ENCODE measurements around the gene ZNF714.

ZNF714 gene

DNA sequence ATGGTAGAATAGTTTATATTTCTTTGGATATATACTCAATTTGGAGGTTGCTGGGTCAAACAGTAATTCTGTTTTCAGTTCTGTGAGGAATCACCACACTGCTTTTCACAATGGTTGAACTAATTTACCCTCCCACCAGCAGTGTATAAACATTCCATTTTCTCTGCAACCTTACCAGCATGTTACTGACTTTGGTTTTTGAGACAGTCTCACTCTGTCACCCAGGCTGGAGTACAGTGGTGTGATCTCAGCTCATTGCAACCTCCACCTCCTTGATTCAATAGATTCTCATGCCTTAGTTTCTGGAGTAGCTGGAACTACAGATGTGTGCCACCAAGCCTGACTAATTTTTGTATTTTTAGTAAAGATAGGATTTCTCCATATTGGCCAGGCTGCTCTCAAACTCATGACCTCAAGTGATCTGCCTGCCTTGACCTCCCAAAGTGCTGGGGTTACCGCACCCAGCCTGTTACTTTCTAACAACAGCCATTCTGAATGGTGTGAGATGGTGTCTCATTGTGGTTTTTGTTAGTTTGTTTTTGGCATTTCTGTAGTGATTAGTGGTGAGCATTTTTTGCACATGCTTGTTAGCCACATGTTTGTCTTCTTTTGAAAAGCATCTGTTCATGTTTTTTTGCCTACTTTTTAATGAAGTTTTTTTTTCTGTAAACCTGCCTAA is 12.5 kb downstream of the ZNF714 start:
- TF ChIP-seq FOXP2 (optimal IDR thresholded peaks at IDR 0.05; ENCODE audit: borderline replicate concordance, extremely low read depth, extremely low read length, insufficient read depth) = no peak
- TF ChIP-seq, protein P1, sequence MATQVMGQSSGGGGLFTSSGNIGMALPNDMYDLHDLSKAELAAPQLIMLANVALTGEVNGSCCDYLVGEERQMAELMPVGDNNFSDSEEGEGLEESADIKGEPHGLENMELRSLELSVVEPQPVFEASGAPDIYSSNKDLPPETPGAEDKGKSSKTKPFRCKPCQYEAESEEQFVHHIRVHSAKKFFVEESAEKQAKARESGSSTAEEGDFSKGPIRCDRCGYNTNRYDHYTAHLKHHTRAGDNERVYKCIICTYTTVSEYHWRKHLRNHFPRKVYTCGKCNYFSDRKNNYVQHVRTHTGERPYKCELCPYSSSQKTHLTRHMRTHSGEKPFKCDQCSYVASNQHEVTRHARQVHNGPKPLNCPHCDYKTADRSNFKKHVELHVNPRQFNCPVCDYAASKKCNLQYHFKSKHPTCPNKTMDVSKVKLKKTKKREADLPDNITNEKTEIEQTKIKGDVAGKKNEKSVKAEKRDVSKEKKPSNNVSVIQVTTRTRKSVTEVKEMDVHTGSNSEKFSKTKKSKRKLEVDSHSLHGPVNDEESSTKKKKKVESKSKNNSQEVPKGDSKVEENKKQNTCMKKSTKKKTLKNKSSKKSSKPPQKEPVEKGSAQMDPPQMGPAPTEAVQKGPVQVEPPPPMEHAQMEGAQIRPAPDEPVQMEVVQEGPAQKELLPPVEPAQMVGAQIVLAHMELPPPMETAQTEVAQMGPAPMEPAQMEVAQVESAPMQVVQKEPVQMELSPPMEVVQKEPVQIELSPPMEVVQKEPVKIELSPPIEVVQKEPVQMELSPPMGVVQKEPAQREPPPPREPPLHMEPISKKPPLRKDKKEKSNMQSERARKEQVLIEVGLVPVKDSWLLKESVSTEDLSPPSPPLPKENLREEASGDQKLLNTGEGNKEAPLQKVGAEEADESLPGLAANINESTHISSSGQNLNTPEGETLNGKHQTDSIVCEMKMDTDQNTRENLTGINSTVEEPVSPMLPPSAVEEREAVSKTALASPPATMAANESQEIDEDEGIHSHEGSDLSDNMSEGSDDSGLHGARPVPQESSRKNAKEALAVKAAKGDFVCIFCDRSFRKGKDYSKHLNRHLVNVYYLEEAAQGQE (IDR thresholded peaks at IDR 0.05; ENCODE audit: insufficient read depth in 1 of 2, low read depth in 2 of 2, low read length in 2 of 2) = no peak
- TF ChIP-seq SIN3A (IDR thresholded peaks at IDR 0.05; ENCODE audit: borderline replicate concordance, insufficient read depth, low read length) = no peak
- TF ChIP-seq TAF1 (IDR thresholded peaks at IDR 0.05; ENCODE audit: borderline replicate concordance, insufficient read depth, low read length) = no peak
- no peak for TF ChIP-seq POLR2AphosphoS5 (IDR thresholded peaks at IDR 0.05; ENCODE audit: low read depth, low read length)

DNA sequence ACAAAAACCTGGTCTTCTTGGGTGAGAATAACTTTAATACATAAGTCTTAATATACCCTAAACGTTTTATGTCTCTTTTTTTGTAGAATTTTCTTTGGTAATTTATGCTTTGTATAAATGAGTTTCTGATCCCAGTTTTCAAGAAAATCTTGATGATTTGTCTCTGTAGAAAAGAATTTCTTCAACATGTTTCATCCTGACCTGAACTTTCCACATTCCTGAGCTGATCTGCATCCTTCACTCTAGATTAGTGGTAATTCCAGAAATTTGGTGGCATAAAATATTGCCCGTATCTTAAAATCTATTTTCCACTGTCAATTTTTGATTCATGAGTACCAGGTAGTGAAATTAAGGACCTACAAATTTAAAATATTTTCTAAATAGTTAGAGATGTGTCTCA is 16.3 kb downstream of the ZNF714 start:
- TF ChIP-seq POLR2AphosphoS5 (IDR thresholded peaks at IDR 0.05; ENCODE audit: low read depth, low read length) (no peak), FOXP2 (optimal IDR thresholded peaks at IDR 0.05; ENCODE audit: borderline replicate concordance, extremely low read depth, extremely low read length, insufficient read depth) (no peak), SIN3A (IDR thresholded peaks at IDR 0.05; ENCODE audit: borderline replicate concordance, insufficient read depth, low read length) (no peak), TAF1 (IDR thresholded peaks at IDR 0.05; ENCODE audit: borderline replicate concordance, insufficient read depth, low read length) (no peak)
- TF ChIP-seq, protein P1 (IDR thresholded peaks at IDR 0.05; ENCODE audit: insufficient read depth in 1 of 2, low read depth in 2 of 2, low read length in 2 of 2) = no peak

DNA sequence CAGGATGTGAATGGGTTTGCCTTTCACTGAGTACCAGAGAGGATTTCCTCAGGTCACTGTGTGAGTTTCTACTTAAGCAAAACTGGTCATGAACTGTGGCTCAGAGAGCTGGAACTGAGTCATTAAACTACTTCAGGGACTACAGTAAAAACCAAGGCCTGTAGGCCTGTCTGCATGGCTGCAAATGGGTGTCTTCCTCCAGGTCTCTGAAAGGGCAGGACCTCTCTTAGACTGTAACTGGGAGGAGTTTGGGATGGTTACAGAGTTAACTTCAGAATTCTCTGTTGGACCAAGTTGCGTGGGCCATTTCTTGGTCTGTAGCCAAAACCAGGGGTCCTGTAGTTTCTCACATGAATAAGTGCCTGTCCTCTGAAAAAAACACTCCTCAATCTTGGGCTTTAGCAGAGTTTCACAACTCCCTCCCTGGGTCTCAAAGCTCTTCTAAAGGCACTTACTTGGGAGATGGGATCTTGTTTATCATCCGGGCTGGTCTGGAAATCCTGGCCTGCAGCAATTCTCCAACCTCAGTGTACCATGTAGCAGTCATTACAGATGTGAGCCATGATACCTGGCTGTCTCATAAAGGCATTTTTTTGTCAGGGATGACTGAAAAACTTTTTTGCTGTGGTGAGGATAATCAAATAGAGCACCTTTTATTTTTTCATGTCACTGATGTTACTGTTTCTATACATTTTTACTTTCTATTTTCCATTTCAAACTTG is 19.7 kb downstream of the ZNF714 start:
- TF ChIP-seq, protein P1 (IDR thresholded peaks at IDR 0.05; ENCODE audit: insufficient read depth in 1 of 2, low read depth in 2 of 2, low read length in 2 of 2) = no peak
- no peak for TF ChIP-seq POLR2AphosphoS5 (IDR thresholded peaks at IDR 0.05; ENCODE audit: low read depth, low read length)
- no peak for TF ChIP-seq SIN3A (IDR thresholded peaks at IDR 0.05; ENCODE audit: borderline replicate concordance, insufficient read depth, low read length)
- no peak for TF ChIP-seq TAF1 (IDR thresholded peaks at IDR 0.05; ENCODE audit: borderline replicate concordance, insufficient read depth, low read length)
- TF ChIP-seq FOXP2 (optimal IDR thresholded peaks at IDR 0.05; ENCODE audit: borderline replicate concordance, extremely low read depth, extremely low read length, insufficient read depth) = no peak

DNA sequence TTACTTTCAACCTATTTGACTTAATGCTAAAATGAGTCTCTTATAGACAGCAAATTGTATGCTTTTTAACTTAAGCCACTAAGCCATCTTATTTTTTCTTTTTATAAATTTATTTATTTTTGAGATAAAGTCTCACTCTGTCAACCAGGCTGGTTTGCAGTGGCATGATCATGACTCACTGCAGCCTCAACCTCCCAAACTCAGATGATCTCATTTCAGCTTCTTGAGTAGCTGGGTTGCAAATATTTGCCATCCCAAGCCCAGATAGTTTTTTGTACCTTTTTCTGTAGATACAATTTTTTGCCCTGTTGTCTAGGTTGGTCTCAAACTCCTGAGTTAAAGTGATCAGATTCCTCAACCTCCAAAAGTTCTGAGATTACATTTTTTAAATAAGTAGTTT is 27.1 kb downstream of the ZNF714 start:
- TF ChIP-seq TAF1 (IDR thresholded peaks at IDR 0.05; ENCODE audit: borderline replicate concordance, insufficient read depth, low read length) (no peak), POLR2AphosphoS5 (IDR thresholded peaks at IDR 0.05; ENCODE audit: low read depth, low read length) (no peak), FOXP2 (optimal IDR thresholded peaks at IDR 0.05; ENCODE audit: borderline replicate concordance, extremely low read depth, extremely low read length, insufficient read depth) (no peak), SIN3A (IDR thresholded peaks at IDR 0.05; ENCODE audit: borderline replicate concordance, insufficient read depth, low read length) (no peak)
- TF ChIP-seq, protein P1 (IDR thresholded peaks at IDR 0.05; ENCODE audit: insufficient read depth in 1 of 2, low read depth in 2 of 2, low read length in 2 of 2) = no peak

Data from PFSK-1 (cell line).